ENCODE measurements around the gene WDFY2.
"Not testable (repeated sequence)": the region's sequence is repeated elsewhere in the genome, so short reads cannot be mapped to it uniquely, and the experiment has no call there.

The WDFY2 gene

GRCh38 chr13:51583875-51584730 lies at the start of gene WDFY2:
TSS of gene WDFY2 (plus strand) at chr13:51584462. CDS start at chr13:51584688, 226 bp downstream.
- peak within 1 kb of the TSS; percentile 63 for H3K27ac ChIP-seq (ENCODE audit: low read depth, low read length)
- H3K27me3 ChIP-seq (ENCODE audit: control insufficient read depth in 5 of 5, insufficient read depth in 4 of 5, low read length in 5 of 5) = no peaks in the 10 kb centered on the region
- H3K36me3 ChIP-seq (ENCODE audit: control insufficient read depth in 5 of 5, insufficient read depth in 5 of 5, low read length in 5 of 5) = no peaks in the 10 kb centered on the region
- H3K4me1 ChIP-seq (ENCODE audit: control insufficient read depth in 5 of 5, insufficient read depth in 5 of 5, low read length in 5 of 5) = peaks cover 0 to 35% (median 23%) of the 10 kb centered on the region in 5 donors
- H3K9ac ChIP-seq (ENCODE audit: low read length in 5 of 5) = peak within 1 kb of the TSS; percentile 0 to 96 (median 83)
- H3K9me3 ChIP-seq (ENCODE audit: control insufficient read depth in 5 of 5, low read length in 5 of 5) = no peaks in the 10 kb centered on the region
- H3K4me3 ChIP-seq (ENCODE audit: low read depth in 1 of 5, low read length in 5 of 5) = peak within 1 kb of the TSS; percentile 84 to 99 (median 90)

DNA sequence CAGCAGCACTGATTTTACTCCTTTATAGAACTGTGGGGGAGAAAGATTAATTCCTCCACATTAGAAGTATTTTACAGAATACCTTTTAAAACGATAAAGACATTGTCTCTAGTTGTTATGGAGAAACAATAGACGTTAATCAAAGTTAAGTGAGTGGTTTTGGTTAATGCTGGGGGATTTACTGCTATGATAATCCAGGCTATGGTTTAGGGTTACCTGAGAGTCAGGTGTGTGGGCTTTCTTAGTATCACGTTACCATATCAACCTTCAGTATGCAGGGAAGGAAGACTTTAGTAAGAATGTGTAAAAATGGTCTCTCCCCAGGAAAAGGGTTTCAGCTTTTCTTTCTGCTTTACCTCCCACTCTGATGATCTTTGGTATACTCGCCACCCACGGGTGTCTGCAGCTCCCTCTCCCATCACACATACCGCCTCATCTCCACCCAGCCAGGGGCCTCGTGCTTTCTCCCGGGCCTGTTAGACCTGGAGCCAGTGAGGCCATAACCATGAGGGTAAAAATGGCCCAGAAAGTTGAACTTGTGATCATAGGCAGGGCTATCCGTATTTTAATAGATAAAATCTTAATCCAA lies 45.6 kb upstream of the WDFY2 start:
- no peaks in the 10 kb centered on the region for H3K9me3 ChIP-seq (ENCODE audit: control insufficient read depth in 5 of 5, low read length in 5 of 5)
- H3K4me3 ChIP-seq (ENCODE audit: low read depth in 1 of 5, low read length in 5 of 5) = no peak overlapping the region
- no peak overlapping the region for H3K9ac ChIP-seq (ENCODE audit: low read length in 5 of 5)
- no peaks in the 10 kb centered on the region for H3K36me3 ChIP-seq (ENCODE audit: control insufficient read depth in 5 of 5, insufficient read depth in 5 of 5, low read length in 5 of 5)
- no peak overlapping the region for H3K27ac ChIP-seq (ENCODE audit: low read depth, low read length)
- no peaks in the 10 kb centered on the region for H3K27me3 ChIP-seq (ENCODE audit: control insufficient read depth in 5 of 5, insufficient read depth in 4 of 5, low read length in 5 of 5)
- H3K4me1 ChIP-seq (ENCODE audit: control insufficient read depth in 5 of 5, insufficient read depth in 5 of 5, low read length in 5 of 5) = peaks cover 0 to 19% (median 12%) of the 10 kb centered on the region in 5 donors

DNA sequence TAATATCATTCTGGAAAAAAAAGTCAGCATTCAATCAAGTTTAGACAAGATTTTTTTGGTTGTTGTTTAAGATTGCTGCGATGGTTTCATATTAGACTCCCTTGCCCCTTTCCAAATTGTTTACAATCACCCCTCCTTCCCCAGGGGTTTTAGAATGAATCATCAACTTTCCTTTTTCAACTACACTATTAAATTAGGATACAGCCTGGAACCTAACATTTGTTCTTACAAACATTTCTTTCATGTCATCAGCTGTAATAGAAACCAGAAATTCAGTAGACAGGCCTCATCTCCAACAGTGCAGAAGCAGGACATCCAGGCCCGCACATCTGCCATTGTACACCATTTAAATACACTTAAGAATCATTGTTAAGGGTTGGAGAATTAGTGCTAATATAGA lies 44.4 kb upstream of the WDFY2 start:
- Histone ChIP-seq H3K4me1 (ENCODE audit: control insufficient read depth in 5 of 5, insufficient read depth in 5 of 5, low read length in 5 of 5) (peaks cover 0 to 19% (median 12%) of the 10 kb centered on the region in 5 donors), H3K9me3 (ENCODE audit: control insufficient read depth in 5 of 5, low read length in 5 of 5) (no peaks in the 10 kb centered on the region), H3K4me3 (ENCODE audit: low read depth in 1 of 5, low read length in 5 of 5) (peak overlapping the region in 2 of 5 donors; percentile 3 to 19), H3K9ac (ENCODE audit: low read length in 5 of 5) (no peak overlapping the region), H3K36me3 (ENCODE audit: control insufficient read depth in 5 of 5, insufficient read depth in 5 of 5, low read length in 5 of 5) (no peaks in the 10 kb centered on the region), H3K27ac (ENCODE audit: low read depth, low read length) (peak overlapping the region; percentile 61), H3K27me3 (ENCODE audit: control insufficient read depth in 5 of 5, insufficient read depth in 4 of 5, low read length in 5 of 5) (no peaks in the 10 kb centered on the region)

DNA sequence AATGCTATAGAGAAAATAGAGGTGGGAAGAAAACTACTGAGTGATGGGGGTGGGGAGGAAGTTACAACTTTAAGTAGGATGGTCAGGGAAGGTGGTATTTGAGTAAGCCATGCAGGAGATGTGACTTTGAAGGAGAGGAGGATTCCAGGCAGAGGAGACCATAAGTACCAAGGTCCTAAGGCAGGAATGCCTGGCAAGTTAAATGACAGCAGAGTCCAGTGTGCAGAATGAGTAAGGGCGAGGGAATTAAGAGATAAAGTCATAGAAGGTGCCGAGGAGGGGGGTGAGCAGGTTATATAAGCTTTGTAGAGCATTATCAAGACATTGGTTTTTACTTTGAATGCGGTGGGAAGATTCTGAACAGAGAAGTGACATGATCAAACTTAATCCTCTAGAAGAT lies 43.2 kb upstream of the WDFY2 start:
- no peaks in the 10 kb centered on the region for H3K27me3 ChIP-seq (ENCODE audit: control insufficient read depth in 5 of 5, insufficient read depth in 4 of 5, low read length in 5 of 5)
- H3K4me3 ChIP-seq (ENCODE audit: low read depth in 1 of 5, low read length in 5 of 5) = no peak overlapping the region
- no peaks in the 10 kb centered on the region for H3K9me3 ChIP-seq (ENCODE audit: control insufficient read depth in 5 of 5, low read length in 5 of 5)
- H3K36me3 ChIP-seq (ENCODE audit: control insufficient read depth in 5 of 5, insufficient read depth in 5 of 5, low read length in 5 of 5) = no peaks in the 10 kb centered on the region
- H3K4me1 ChIP-seq (ENCODE audit: control insufficient read depth in 5 of 5, insufficient read depth in 5 of 5, low read length in 5 of 5) = peaks cover 0 to 19% (median 12%) of the 10 kb centered on the region in 5 donors
- H3K27ac ChIP-seq (ENCODE audit: low read depth, low read length) = no peak overlapping the region
- no peak overlapping the region for H3K9ac ChIP-seq (ENCODE audit: low read length in 5 of 5)

DNA sequence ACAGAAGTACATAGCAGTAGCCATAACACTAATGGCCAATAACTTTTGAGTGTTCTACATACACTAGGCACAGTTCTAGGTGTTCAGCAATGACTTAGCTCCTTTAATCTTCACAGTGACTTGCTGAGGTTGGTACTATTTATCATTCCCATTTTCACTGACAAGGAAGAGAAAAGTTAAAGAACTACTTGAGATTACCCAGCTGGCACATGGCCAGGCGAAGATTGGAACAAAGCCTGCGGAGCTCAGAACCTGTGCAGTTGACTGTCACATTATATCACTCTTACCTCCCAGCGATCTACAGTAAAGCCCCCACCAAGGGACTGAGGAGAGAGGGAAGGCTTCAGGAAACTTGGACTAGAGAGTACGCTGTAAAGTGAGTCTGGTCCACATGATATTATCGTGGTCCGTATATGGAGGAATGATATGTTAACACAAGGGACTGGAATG lies 42.4 kb upstream of the WDFY2 start:
- Histone ChIP-seq H3K4me1 (ENCODE audit: control insufficient read depth in 5 of 5, insufficient read depth in 5 of 5, low read length in 5 of 5) (peaks cover 0 to 19% (median 12%) of the 10 kb centered on the region in 5 donors), H3K36me3 (ENCODE audit: control insufficient read depth in 5 of 5, insufficient read depth in 5 of 5, low read length in 5 of 5) (no peaks in the 10 kb centered on the region), H3K4me3 (ENCODE audit: low read depth in 1 of 5, low read length in 5 of 5) (no peak overlapping the region), H3K27me3 (ENCODE audit: control insufficient read depth in 5 of 5, insufficient read depth in 4 of 5, low read length in 5 of 5) (no peaks in the 10 kb centered on the region), H3K9ac (ENCODE audit: low read length in 5 of 5) (no peak overlapping the region), H3K27ac (ENCODE audit: low read depth, low read length) (no peak overlapping the region), H3K9me3 (ENCODE audit: control insufficient read depth in 5 of 5, low read length in 5 of 5) (no peaks in the 10 kb centered on the region)

GRCh38 chr13:51542346-51543242 lies 41.7 kb upstream of the WDFY2 start:
- no peaks in the 10 kb centered on the region for H3K36me3 ChIP-seq (ENCODE audit: control insufficient read depth in 5 of 5, insufficient read depth in 5 of 5, low read length in 5 of 5)
- H3K4me3 ChIP-seq (ENCODE audit: low read depth in 1 of 5, low read length in 5 of 5) = no peak overlapping the region
- H3K27me3 ChIP-seq (ENCODE audit: control insufficient read depth in 5 of 5, insufficient read depth in 4 of 5, low read length in 5 of 5) = no peaks in the 10 kb centered on the region
- H3K9me3 ChIP-seq (ENCODE audit: control insufficient read depth in 5 of 5, low read length in 5 of 5) = no peaks in the 10 kb centered on the region
- no peak overlapping the region for H3K9ac ChIP-seq (ENCODE audit: low read length in 5 of 5)
- no peak overlapping the region for H3K27ac ChIP-seq (ENCODE audit: low read depth, low read length)
- H3K4me1 ChIP-seq (ENCODE audit: control insufficient read depth in 5 of 5, insufficient read depth in 5 of 5, low read length in 5 of 5) = peaks cover 0 to 19% (median 12%) of the 10 kb centered on the region in 5 donors

DNA sequence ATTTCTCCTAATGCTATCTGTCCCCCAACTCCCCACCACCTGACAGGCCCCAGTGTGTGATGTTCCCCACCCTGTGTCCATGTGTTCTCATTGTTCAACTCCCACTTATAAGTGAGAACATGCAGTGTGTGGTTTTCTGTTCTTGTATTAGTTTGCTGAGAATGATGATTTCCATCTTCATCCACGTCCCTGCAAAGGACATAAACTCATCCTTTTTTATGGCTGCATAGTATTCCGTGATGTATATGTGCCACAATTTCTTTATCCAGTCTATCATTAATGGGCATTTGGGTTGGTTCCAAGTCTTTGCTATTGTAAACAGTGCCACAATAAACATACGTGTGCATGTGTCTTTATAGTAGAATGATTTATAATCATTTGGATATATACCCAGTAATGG lies 38.8 kb upstream of the WDFY2 start:
- H3K36me3 ChIP-seq (ENCODE audit: control insufficient read depth in 5 of 5, insufficient read depth in 5 of 5, low read length in 5 of 5); H3K9me3 ChIP-seq (ENCODE audit: control insufficient read depth in 5 of 5, low read length in 5 of 5); H3K9ac ChIP-seq (ENCODE audit: low read length in 5 of 5); H3K27me3 ChIP-seq (ENCODE audit: control insufficient read depth in 5 of 5, insufficient read depth in 4 of 5, low read length in 5 of 5); H3K4me3 ChIP-seq (ENCODE audit: low read depth in 1 of 5, low read length in 5 of 5); H3K27ac ChIP-seq (ENCODE audit: low read depth, low read length): not testable (repeated sequence)
- peaks cover 0 to 14% (median 8%) of the 10 kb centered on the region in 5 donors for H3K4me1 ChIP-seq (ENCODE audit: control insufficient read depth in 5 of 5, insufficient read depth in 5 of 5, low read length in 5 of 5)

DNA sequence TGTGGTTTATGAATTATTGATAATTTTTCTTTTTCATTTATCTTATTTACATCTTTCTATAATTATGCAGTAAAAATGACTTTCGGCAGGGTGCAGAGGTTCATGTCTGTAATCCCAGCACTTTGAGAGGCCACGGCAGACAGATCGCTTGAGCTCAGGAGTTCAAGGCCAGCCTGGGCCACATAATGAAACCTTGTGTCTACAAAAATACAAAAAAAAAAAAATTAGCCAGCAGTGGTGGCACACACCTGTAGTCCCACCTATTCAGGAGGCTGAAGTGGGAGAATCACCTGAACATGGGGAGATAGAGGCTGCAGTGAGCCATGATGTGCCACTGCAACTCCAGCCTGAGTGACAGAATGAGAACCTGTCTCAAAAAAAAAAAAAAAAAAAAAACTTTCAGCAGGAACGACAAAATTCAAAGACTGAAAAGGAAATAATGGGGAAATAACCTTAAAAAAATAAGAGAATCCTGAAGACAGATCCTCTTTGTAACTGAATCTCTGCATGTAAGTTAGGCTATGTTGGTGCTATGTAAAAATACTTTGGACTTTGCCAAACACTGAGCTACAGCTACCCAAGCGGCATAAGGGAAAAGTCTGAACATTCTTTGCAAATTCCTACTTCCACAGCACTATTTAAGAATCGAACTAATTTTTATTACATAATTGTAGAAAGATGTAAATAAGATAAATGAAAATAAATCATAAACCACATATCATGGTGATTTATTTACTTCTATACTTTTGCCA lies 36.7 kb upstream of the WDFY2 start:
- no peaks in the 10 kb centered on the region for H3K36me3 ChIP-seq (ENCODE audit: control insufficient read depth in 5 of 5, insufficient read depth in 5 of 5, low read length in 5 of 5)
- no peaks in the 10 kb centered on the region for H3K9me3 ChIP-seq (ENCODE audit: control insufficient read depth in 5 of 5, low read length in 5 of 5)
- H3K27me3 ChIP-seq (ENCODE audit: control insufficient read depth in 5 of 5, insufficient read depth in 4 of 5, low read length in 5 of 5) = no peaks in the 10 kb centered on the region
- no peak overlapping the region for H3K4me3 ChIP-seq (ENCODE audit: low read depth in 1 of 5, low read length in 5 of 5)
- peaks cover 0 to 11% (median 8%) of the 10 kb centered on the region in 5 donors for H3K4me1 ChIP-seq (ENCODE audit: control insufficient read depth in 5 of 5, insufficient read depth in 5 of 5, low read length in 5 of 5)
- no peak overlapping the region for H3K27ac ChIP-seq (ENCODE audit: low read depth, low read length)
- no peak overlapping the region for H3K9ac ChIP-seq (ENCODE audit: low read length in 5 of 5)

DNA sequence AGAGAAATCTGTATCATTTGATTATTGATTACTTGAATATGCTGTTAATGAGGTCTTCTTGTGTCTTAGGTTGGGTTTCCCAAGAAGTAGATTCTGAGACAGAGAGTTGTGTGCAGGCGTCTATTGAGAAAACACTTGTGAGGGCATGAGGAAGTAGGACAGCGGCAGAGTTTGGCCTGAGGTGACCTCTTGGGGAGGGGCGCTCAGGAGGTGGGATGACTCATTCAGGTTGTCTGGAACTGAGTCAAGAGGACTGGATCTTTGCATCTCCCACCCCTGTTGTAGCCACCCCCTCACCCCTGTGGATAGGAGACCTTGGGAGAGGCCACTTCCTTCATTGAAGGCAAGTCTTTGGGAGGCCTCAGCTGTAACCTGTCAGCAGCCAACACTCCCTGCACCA lies 35.2 kb upstream of the WDFY2 start:
- Histone ChIP-seq H3K27me3 (ENCODE audit: control insufficient read depth in 5 of 5, insufficient read depth in 4 of 5, low read length in 5 of 5) (no peaks in the 10 kb centered on the region), H3K9ac (ENCODE audit: low read length in 5 of 5) (no peak overlapping the region), H3K27ac (ENCODE audit: low read depth, low read length) (no peak overlapping the region), H3K4me1 (ENCODE audit: control insufficient read depth in 5 of 5, insufficient read depth in 5 of 5, low read length in 5 of 5) (peaks cover 0 to 11% (median 7%) of the 10 kb centered on the region in 5 donors), H3K4me3 (ENCODE audit: low read depth in 1 of 5, low read length in 5 of 5) (no peak overlapping the region), H3K9me3 (ENCODE audit: control insufficient read depth in 5 of 5, low read length in 5 of 5) (no peaks in the 10 kb centered on the region), H3K36me3 (ENCODE audit: control insufficient read depth in 5 of 5, insufficient read depth in 5 of 5, low read length in 5 of 5) (no peaks in the 10 kb centered on the region)
